CMK (cell line): Measurements from ENCODE around the gene SERTAD1.

Experiments
- DNase-seq: peaks from one replicate; pipeline ENCODE4 v3.0.0-alpha.2; 2010; ENCODE audit warnings: low read depth

SERTAD1 gene

GRCh38 chr19:40400559-40400958, 25.2 kb downstream of the SERTAD1 start:
- DNase-seq = no peak

- no peak for DNase-seq
Observed at GRCh38 chr19:40398417-40399131, 27.2 kb downstream of the SERTAD1 start.

GRCh38 chr19:40397568-40397906, 28.3 kb downstream of the SERTAD1 start:
- DNase-seq = no peak

GRCh38 chr19:40396886-40397567, 28.8 kb downstream of the SERTAD1 start:
- no peak for DNase-seq

- no peak for DNase-seq
Observed at GRCh38 chr19:40395956-40396355, 29.8 kb downstream of the SERTAD1 start.

GRCh38 chr19:40394816-40395210, 31.0 kb downstream of the SERTAD1 start:
- no peak for DNase-seq

GRCh38 chr19:40393894-40394815, 31.6 kb downstream of the SERTAD1 start:
- DNase-seq = no peak

- no peak for DNase-seq
Observed at GRCh38 chr19:40392894-40393517, 32.8 kb downstream of the SERTAD1 start.

- no peak for DNase-seq
Observed at GRCh38 chr19:40392123-40392522, 33.7 kb downstream of the SERTAD1 start.

- DNase-seq = no peak
Observed at GRCh38 chr19:40390084-40390742, 35.6 kb downstream of the SERTAD1 start, which contains the start of gene HIPK4. Gene HIPK4, minus strand, starts transcription at chr19:40390181. Its CDS starts 279 bp downstream, at chr19:40389902.

GRCh38 chr19:40389404-40390083, 36.2 kb downstream of the SERTAD1 start:
- DNase-seq = no peak

- DNase-seq = no peak
Observed at GRCh38 chr19:40388481-40388880, 37.3 kb downstream of the SERTAD1 start.

- no peak for DNase-seq
Observed at GRCh38 chr19:40387155-40387554, 38.6 kb downstream of the SERTAD1 start.

GRCh38 chr19:40383668-40384248, 42.0 kb downstream of the SERTAD1 start:
- DNase-seq = no peak

- no peak for DNase-seq
Observed at GRCh38 chr19:40381321-40381720, 44.5 kb downstream of the SERTAD1 start.

GRCh38 chr19:40380199-40381037, 45.4 kb downstream of the SERTAD1 start:
- no peak for DNase-seq

- DNase-seq = no peak
Observed at GRCh38 chr19:40379446-40380198, 46.2 kb downstream of the SERTAD1 start.

- no peak for DNase-seq
Observed at GRCh38 chr19:40378509-40378908, 47.3 kb downstream of the SERTAD1 start.

- no peak for DNase-seq
Observed at GRCh38 chr19:40377876-40378385, 47.9 kb downstream of the SERTAD1 start.
